ENCODE results near the gene C1orf35. TPM values are rescaled to one million over a fixed set of nuclear protein-coding genes. Genes with fewer than 3 reads are reported as not detected.

The C1orf35 gene
- total and polyA plus RNA-seq, 9 of the 15 experiments (the other 6 are each of a cell fraction or from before 2014, with no cell fraction given) = 3.2 to 48.7 (median 12.5) TPM

- TF ChIP-seq HDGF (IDR thresholded peaks at IDR 0.05) (peak; percentile 23; the same call in 1 of the 2 replicates), ZNF124 (CRISPR knock-in tag; IDR thresholded peaks at IDR 0.05) (no peak), MAZ (CRISPR knock-in tag; conservative IDR thresholded peaks at IDR 0.05 in 1 of 2, IDR thresholded peaks at IDR 0.05 in 1 of 2) (0 out of 4 replicates have a peak, but pooled peaks of 1 of the 2 experiments have one; percentile 13), RCOR1 (IDR thresholded peaks at IDR 0.05; ENCODE audit: borderline replicate concordance in 1 of 2, low read depth in 2 of 2, low read length in 2 of 2) (peak in 1 of 2 experiments; percentile 89; a peak in 3 of 4 replicates), RBM17 (IDR thresholded peaks at IDR 0.05; ENCODE audit: borderline replicate concordance, low read depth, low read length) (no peak), BMI1 (IDR thresholded peaks at IDR 0.05; ENCODE audit: low read length) (no peak), TFAP4 (CRISPR knock-in tag; IDR thresholded peaks at IDR 0.05; ENCODE audit: borderline replicate concordance) (peak; percentile 57; the same call in 1 of the 2 replicates), MNT (conservative IDR thresholded peaks at IDR 0.05) (peak in 1 of 2 experiments; percentile 51; a peak in 1 of 4 replicates), STAT5B (CRISPR knock-in tag; IDR thresholded peaks at IDR 0.05) (no peak), THRB (CRISPR knock-in tag; conservative IDR thresholded peaks at IDR 0.05) (0 out of 2 replicates have a peak, but pooled peaks have one; percentile 17), GTF2B (IDR thresholded peaks at IDR 0.05; ENCODE audit: extremely low read depth, insufficient read length) (no peak), TCF7L2 (IDR thresholded peaks at IDR 0.05; ENCODE audit: low read depth, low read length) (no peak), DEAF1 (CRISPR knock-in tag; IDR thresholded peaks at IDR 0.05) (0 out of 2 replicates have a peak, but pooled peaks have one; percentile 25), KLF10 (CRISPR knock-in tag; IDR thresholded peaks at IDR 0.05) (no peak), GMEB1 (CRISPR knock-in tag; IDR thresholded peaks at IDR 0.05) (no peak)
Measured at GRCh38 chr1:228085287-228085951, 17.7 kb downstream of the C1orf35 start (continued).
